Effector memory CD8-positive, alpha-beta T cell (primary cell): ENCODE results near the gene APP.
"Not testable (repeated sequence)": the region's sequence is repeated elsewhere in the genome, so short reads cannot be mapped to it uniquely, and the experiment has no call there.

Source experiments
- ATAC-seq: fragments of 150-1000 bp; cut with Tn5 transposase; replicated peaks from 2 replicates; pipeline ENCODE4 v1.10.0; 2021; ENCODE audit warnings: mild to moderate bottlenecking, moderate library complexity
- DNase-seq, 3 experiments: peaks; one replicate each; pipeline ENCODE4 v3.0.0; 2021
- H3K27ac Mint-ChIP-seq, 2 donors: one replicate each; pipeline ENCODE4 v1.8.0; 2022; ENCODE audit warnings: mild to moderate bottlenecking in 2 of 2, mixed read lengths in 2 of 2, moderate library complexity in 2 of 2
- H3K27me3 Mint-ChIP-seq, 2 donors: one replicate each; pipeline ENCODE4 v1.8.0; 2022; ENCODE audit warnings: mixed read lengths in 2 of 2
- H3K36me3 Mint-ChIP-seq: one replicate; pipeline ENCODE4 v1.8.0; 2022; ENCODE audit warnings: mild to moderate bottlenecking, moderate library complexity, mixed read lengths; ENCODE audit not compliant: insufficient read depth
- H3K4me1 Mint-ChIP-seq, 2 donors: one replicate each; pipeline ENCODE4 v1.8.0; 2022; ENCODE audit warnings: low read depth in 2 of 2, mixed read lengths in 2 of 2
- H3K4me3 Mint-ChIP-seq, 2 donors: one replicate each; pipeline ENCODE4 v1.8.0; 2022; ENCODE audit warnings: mild to moderate bottlenecking in 2 of 2, mixed read lengths in 2 of 2, moderate library complexity in 2 of 2
- H3K9me3 Mint-ChIP-seq, 2 donors: one replicate each; pipeline ENCODE4 v1.8.0; 2022; ENCODE audit warnings: mixed read lengths in 2 of 2

APP gene

DNA sequence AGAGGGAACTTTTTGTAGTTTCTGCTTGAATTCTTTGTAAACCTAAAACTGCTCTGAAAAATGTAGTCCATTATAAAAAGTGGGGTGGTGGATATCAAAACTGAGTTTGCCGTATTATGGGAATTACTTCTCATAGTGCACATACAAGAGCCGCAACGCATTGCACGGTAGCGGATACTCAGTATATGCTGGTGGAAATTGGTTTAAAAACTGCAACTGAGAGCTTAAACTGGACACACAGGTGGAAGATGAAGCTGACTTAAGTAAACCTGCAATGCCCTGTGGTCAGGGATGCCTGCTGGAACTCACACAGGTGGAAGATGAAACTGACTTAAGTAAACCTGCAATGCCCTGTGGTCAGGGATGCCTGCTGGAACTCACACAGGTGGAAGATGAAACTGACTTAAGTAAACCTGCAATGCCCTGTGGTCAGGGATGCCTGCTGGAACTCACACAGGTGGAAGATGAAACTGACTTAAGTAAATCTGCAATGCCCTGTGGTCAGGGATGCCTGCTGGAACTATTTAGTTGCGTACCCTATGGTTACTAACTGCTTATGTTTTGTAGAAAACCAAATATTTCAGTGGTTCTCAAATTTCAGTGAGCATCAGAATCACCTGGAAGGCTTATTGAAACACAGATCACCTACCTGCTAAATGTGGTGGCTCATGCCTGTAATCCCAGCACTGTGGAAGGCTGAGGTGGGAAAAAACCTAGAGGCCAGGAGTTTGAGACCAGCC lies 147.8 kb downstream of the APP start:
- H3K4me1 Mint-ChIP-seq, H3K9me3 Mint-ChIP-seq, H3K36me3 Mint-ChIP-seq, ATAC-seq, H3K4me3 Mint-ChIP-seq, H3K27me3 Mint-ChIP-seq, DNase-seq, H3K27ac Mint-ChIP-seq: not testable (repeated sequence)

DNA sequence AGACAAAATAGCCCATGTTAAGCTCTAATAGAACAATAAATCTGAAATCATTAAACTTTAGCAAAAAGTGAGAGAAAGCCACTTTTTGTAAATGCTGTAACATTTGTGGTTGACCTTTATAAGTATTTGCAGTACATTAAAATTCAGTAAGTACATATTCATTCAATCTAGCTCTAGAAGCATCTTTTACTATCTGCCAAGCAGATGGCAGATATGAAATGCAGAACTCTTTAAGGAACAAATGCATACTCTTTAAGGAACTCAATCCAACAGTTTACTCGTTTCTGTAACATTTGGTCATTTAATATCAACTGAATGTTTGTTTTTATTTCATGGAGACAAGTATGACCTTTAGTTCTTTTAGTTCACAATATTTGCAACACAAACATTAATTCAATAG lies 150.1 kb downstream of the APP start:
- Mint-ChIP-seq H3K27ac (no peak overlapping the region), H3K4me3 (no peak overlapping the region), H3K9me3 (peaks cover 0 to 2% of the 10 kb centered on the region in 2 donors), H3K27me3 (peaks cover 0 to 6% of the 10 kb centered on the region in 2 donors), H3K4me1 (no peaks in the 10 kb centered on the region), H3K36me3 (peaks cover 3% of the 10 kb centered on the region)
- DNase-seq: no peak
- ATAC-seq: no peak

DNA sequence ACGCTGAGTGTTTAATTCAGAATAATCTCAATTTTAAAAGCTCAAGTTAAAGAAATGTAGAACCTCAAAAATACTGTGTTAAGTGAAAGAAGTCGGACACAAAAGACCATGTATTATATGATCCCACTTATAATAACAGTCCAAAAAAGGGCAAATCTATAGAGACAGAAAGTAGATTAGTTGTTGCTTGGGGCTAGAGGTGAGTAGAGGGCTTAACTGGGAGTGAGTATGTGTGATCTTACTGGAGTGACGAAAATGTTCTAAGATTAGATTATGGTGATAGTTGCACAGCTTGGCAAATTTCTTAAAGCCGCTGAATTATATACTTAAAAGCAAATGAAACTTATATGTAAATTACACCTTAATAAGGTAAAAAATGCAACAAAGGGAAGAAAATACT lies 150.5 kb downstream of the APP start:
- Mint-ChIP-seq H3K36me3 (peaks cover 3% of the 10 kb centered on the region), H3K27me3 (peaks cover 0 to 6% of the 10 kb centered on the region in 2 donors), H3K4me1 (no peaks in the 10 kb centered on the region), H3K9me3 (peaks cover 0 to 2% of the 10 kb centered on the region in 2 donors), H3K27ac (no peak overlapping the region), H3K4me3 (no peak overlapping the region)
- no peak for ATAC-seq
- no peak for DNase-seq

DNA sequence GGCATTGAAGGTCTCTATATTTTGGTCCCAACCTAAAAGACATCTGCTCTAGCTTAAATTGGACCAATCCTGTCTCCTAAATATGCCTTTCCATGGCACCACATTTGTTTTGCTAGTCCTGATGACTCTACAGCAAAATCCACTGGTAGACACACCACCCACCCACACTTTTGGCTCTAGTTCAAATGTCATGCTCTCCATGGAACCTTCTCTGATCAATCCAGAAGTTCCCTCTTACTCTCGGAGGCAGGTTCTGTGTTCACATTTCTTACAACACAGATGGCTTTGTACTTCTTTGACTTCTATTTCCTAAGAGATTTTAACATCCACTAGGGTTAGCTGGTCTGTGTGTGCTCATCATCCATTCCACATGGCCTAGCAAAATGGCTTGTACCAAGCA lies 151.3 kb downstream of the APP start:
- no peak for DNase-seq
- Mint-ChIP-seq H3K36me3 (peaks cover 3% of the 10 kb centered on the region), H3K4me3 (no peak overlapping the region), H3K9me3 (peaks cover 0 to 2% of the 10 kb centered on the region in 2 donors), H3K4me1 (no peaks in the 10 kb centered on the region), H3K27me3 (peaks cover 0 to 6% of the 10 kb centered on the region in 2 donors), H3K27ac (no peak overlapping the region)
- ATAC-seq: no peak

DNA sequence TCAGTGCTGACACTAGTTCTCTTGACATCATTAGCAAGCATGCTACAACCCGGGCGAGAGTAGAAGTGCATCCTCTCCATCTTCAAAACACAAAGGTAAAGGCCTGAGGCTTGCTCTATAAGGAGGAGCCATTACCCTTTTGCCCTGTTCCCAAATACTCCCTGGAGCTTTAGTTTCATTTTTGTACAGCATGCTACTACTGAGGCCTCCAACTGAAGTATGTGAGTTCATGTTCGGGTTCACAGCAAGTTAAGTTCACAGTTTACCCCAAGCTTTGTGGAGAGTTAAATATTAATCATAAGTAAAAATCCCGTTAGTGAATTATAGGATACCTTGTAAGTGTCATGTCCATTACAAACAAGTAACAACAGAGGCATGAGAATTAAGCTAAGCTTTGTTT lies 156.6 kb downstream of the APP start:
- Mint-ChIP-seq H3K27ac (no peak overlapping the region), H3K27me3 (no peaks in the 10 kb centered on the region), H3K36me3 (peaks cover 5% of the 10 kb centered on the region), H3K4me3 (no peak overlapping the region), H3K4me1 (no peaks in the 10 kb centered on the region), H3K9me3 (no peaks in the 10 kb centered on the region)
- DNase-seq: no peak
- ATAC-seq: no peak

DNA sequence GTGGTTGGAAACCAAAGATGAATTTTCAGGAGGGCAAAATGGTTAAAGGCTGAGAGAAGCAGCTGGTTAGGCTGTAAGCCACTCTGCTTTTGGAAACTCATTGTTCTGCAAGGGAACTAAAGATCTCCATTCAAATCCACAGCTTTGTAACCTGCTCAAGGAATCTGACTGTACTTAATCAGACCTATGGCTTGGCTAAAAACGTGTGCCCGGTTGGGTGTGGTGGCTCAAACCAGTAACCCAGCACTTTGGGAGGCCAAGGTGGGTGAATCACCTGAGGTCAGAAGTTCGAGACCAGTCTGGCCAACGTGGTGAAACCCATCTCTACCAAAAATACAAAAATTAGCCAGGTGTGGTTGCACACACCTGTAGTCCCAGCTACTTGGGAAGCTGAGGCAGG lies 158.1 kb downstream of the APP start:
- H3K27ac Mint-ChIP-seq, H3K27me3 Mint-ChIP-seq, DNase-seq, H3K4me3 Mint-ChIP-seq, H3K4me1 Mint-ChIP-seq, H3K9me3 Mint-ChIP-seq, H3K36me3 Mint-ChIP-seq, ATAC-seq: not testable (repeated sequence)

DNA sequence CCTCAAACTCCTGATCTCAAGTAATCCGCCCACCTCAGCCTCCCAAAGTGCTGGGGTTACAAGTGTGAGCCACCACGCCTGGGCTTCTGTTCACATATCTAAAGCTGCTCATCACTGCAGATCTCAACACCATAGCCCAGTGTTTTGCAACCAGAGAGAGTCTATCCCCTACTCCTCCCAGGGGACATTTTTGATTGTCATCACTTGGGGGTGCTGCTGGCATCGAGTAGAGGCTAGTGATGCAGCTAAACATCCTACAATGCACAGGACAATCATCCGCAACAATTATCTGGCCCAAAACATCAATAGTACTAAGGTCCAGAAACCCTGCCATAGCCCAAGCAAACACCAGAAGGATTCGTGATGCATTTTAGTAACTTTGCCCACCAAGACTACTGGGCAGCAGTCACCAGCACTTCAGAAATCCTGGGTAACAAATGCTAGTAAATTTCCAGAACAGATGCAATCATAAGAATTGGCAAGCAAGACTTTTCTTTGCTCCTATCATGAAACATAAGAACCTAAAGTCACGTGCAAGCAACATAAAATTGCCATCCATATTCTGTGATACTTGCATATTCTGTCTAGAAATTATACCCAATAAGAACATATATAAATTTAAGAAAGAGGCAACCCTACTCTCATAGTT lies 159.2 kb downstream of the APP start:
- Mint-ChIP-seq H3K27ac (no peak overlapping the region), H3K4me3 (no peak overlapping the region), H3K27me3 (no peaks in the 10 kb centered on the region), H3K36me3 (peaks cover 5% of the 10 kb centered on the region), H3K4me1 (no peaks in the 10 kb centered on the region), H3K9me3 (peaks cover 0 to 2% of the 10 kb centered on the region in 2 donors)
- ATAC-seq (no peak), DNase-seq (no peak)

DNA sequence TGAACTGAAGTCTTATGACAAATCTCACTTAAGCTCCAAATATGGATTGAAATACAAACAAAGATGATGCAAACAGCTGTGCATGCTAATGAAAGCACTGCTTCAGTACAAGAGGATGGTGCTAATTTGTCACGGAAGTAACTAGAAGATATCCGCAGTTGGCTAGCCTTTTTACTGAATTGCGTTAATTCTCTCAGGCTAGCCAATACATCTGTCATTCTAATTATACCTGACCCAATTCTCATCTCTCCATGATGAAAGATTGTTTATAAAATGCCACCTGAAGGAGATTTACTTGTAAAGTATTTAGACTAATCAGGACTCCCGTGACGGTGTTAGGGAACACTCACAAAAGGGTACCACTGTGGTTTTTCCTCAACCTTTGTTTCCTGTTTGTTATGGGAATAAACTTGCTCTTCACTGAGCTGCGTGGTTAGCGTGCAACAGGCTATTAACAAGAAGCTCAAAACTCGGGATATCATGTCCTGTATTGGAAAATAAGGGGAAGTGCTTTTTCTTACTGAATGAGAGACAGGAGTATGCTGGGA lies 162.5 kb downstream of the APP start:
- H3K4me1 Mint-ChIP-seq: no peaks in the 10 kb centered on the region
- no peak overlapping the region for H3K4me3 Mint-ChIP-seq
- peaks cover 5% of the 10 kb centered on the region for H3K36me3 Mint-ChIP-seq
- H3K27me3 Mint-ChIP-seq: no peaks in the 10 kb centered on the region
- peaks cover 0 to 2% of the 10 kb centered on the region in 2 donors for H3K9me3 Mint-ChIP-seq
- no peak overlapping the region for H3K27ac Mint-ChIP-seq
- ATAC-seq: no peak
- DNase-seq: no peak

DNA sequence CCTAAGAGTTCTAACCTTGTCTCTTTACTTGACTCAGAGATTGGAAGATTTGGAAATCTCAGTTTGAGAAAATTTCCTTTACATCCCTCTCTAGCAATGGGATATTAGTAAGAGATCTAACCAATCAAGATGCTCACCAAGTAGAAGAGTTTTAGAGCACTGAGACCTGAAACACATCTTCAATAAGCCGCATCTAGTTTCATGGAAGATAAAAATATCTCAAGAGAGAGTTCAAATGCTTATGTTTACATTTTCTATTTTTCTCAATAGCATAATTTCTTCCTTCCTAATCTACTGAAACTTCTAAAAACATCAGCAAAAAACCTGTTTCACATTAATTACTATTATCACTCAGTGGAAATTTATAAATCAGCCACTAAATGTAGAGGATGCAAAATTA lies 165.1 kb downstream of the APP start:
- Mint-ChIP-seq H3K4me3 (no peak overlapping the region), H3K27ac (no peak overlapping the region), H3K36me3 (peaks cover 5% of the 10 kb centered on the region), H3K9me3 (peaks cover 2 to 4% of the 10 kb centered on the region in 2 donors), H3K27me3 (no peaks in the 10 kb centered on the region), H3K4me1 (no peaks in the 10 kb centered on the region)
- DNase-seq (no peak), ATAC-seq (no peak)

DNA sequence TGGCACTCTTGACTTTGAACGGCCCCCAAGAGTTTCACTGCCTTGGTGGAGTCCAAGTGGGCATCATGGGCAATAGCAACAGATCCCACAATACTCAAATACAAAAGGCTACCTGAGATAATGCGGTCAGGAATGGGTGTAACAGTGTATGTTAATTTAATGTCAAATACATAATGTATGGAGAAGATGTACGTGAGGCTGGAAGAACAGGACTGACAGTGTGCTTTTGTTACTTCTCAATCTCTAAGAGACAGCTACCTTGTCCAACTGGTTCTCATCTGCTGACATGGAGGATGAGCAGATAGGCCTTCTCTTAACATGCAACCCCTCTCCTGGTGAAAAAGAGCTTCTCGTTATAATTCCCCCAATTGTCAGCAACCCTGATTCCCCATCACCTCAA lies 167.2 kb downstream of the APP start:
- H3K9me3 Mint-ChIP-seq: peaks cover 2 to 4% of the 10 kb centered on the region in 2 donors
- H3K4me1 Mint-ChIP-seq: no peaks in the 10 kb centered on the region
- H3K27me3 Mint-ChIP-seq: no peaks in the 10 kb centered on the region
- no peak overlapping the region for H3K4me3 Mint-ChIP-seq
- no peaks in the 10 kb centered on the region for H3K36me3 Mint-ChIP-seq
- ATAC-seq (no peak), DNase-seq (no peak)
- no peak overlapping the region for H3K27ac Mint-ChIP-seq

DNA sequence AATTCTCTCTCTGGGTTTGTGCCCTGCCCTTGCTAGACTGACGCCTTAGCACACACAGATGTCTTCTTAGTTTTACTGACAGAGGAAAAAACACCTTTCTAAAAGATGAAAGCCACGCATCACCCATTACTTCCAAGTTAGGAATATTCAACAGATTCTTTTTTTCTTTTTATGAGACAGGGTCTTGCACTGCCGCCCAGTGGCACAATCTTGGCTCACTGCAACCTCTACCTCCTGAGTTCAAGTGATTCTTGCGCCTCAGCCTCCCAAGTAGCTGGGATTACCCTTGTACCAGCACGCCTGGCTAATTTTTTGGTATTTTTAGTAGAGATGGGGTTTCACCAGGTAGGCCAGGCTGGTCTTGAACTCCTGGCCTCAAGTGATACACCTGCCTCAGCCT lies 169.2 kb downstream of the APP start:
- no peak for DNase-seq
- no peak for ATAC-seq
- Mint-ChIP-seq H3K27me3 (no peaks in the 10 kb centered on the region), H3K4me1 (no peaks in the 10 kb centered on the region), H3K36me3 (no peaks in the 10 kb centered on the region), H3K27ac (no peak overlapping the region), H3K9me3 (peaks cover 0 to 4% of the 10 kb centered on the region in 2 donors), H3K4me3 (no peak overlapping the region)

DNA sequence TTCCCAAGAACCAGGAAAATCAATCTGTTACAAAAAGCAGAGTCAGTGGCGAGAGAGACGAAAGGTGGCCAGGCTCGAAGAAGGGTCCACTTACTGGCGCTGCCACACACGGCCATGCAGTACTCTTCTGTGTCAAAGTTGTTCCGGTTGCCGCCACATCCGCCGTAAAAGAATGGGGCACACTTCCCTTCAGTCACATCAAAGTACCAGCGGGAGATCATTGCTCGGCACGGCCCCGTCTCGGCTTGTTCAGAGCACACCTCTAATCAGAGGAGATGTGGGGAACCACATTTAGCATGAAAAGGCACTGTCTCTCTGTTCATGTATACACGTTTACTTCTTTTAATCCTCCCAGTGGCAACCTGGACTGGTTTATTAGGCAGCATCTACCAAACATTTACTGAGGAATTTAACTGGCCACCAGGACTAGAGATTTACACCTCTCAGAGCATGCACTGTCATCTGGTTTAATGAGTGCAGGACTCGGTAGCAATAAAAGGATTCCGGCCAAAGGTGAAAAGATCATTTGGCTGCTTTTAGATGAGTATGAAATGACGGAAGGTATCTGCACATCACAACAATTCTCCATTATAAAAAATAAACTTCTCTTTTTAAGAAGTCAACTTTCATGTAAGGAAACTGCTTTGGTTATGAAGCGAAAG lies 170.5 kb downstream of the APP start:
- Mint-ChIP-seq H3K9me3 (peaks cover 0 to 4% of the 10 kb centered on the region in 2 donors), H3K4me3 (peak overlapping the region in 1 of 2 donors; percentile 36), H3K4me1 (no peaks in the 10 kb centered on the region), H3K27me3 (no peaks in the 10 kb centered on the region), H3K36me3 (no peaks in the 10 kb centered on the region), H3K27ac (no peak overlapping the region)
- ATAC-seq (peak; percentile 58), DNase-seq (no peak)

DNA sequence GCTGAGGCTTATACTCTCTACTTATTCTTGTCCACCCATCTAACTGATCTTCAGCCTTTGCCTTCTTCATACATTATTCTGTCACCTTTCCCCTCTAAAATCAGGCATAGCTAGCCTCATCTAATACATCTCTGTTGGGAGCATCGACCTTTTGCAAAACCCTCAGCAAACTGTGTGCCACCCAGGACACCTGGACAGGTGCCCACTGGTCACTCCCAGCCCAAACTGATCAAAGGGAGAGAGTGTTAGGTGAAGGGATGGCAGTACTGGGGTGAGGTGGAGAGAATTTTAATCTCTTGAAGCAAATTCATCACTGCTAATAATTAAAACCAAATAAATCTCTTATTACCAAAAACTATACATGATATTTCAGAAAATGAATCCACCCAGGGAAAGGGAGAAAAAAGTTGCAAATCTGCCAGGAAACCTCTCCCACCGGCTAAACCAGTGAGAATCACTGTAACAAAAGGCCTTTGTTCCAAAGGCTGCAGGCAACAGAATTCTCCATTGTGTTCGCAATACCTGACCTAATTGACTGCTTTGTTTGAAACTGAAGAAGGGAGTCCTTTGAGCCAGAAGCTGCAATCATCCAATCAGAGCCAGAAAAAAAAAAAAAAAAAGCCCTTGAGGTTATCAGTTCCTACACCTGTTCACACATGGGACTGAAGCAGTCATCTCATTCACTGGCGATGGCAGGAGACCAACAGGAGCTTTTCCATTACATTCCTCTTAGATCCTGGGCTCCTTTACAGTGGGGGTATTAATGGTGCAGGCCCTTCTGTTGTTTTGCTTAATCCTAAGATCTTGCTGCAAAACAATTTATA lies 172.6 kb downstream of the APP start:
- ATAC-seq: no peak
- DNase-seq: no peak
- H3K36me3 Mint-ChIP-seq: no peaks in the 10 kb centered on the region
- H3K27ac Mint-ChIP-seq: no peak overlapping the region
- no peak overlapping the region for H3K4me3 Mint-ChIP-seq
- H3K27me3 Mint-ChIP-seq: no peaks in the 10 kb centered on the region
- H3K9me3 Mint-ChIP-seq: peaks cover 0 to 4% of the 10 kb centered on the region in 2 donors
- H3K4me1 Mint-ChIP-seq: no peaks in the 10 kb centered on the region
